GM10248 (cell line): ENCODE results near the gene EXOC6.

Source experiments
- CTCF ChIA-PET: fragments of 300-600 bp; sonication (Branson Sonifier 250); formaldehyde crosslinking; extraction: SDS; loops from one replicate; lab custom pipeline; 2021; ENCODE audit warnings: antibody characterized with exemption; lab: Yijun Ruan, JAX
- POLR2A ChIA-PET: fragments of 350-650 bp; sonication (Branson Sonifier 250); formaldehyde crosslinking; extraction: SDS; loops from one replicate; lab custom pipeline; 2020; ENCODE audit warnings: antibody characterized with exemption; lab: Yijun Ruan, JAX
- DNase-seq: peaks from one replicate; pipeline ENCODE4 v3.0.0; 2012; ENCODE audit errors: extremely low spot score
- CTCF ChIP-seq: IDR thresholded peaks from 2 replicates; pipeline ENCODE4 v1.5.1; 2012; ENCODE audit warnings: mild to moderate bottlenecking, low read depth; ENCODE audit errors: extremely low read depth, missing control alignments, control extremely low read depth

Gene EXOC6

GRCh38 chr10:93072713-93073538, 224.6 kb downstream of the EXOC6 start:
- ChIA-PET CTCF (interaction anchor here (0.8 to 1.2 kb wide), 3 partner anchors 108 to 296 kb away, joined by 3 to 4 read pairs (median 3); no protein-coding TSS in a partner anchor), POLR2A (no interaction called here)
- DNase-seq, result no peak
- TF ChIP-seq CTCF, result no peak

GRCh38 chr10:93073539-93074146, 225.3 kb downstream of the EXOC6 start, which contains the start of gene CYP26A1:
TSS of gene CYP26A1 (plus strand) at chr10:93073893. CDS start at chr10:93073935, 42 bp downstream.
- ChIA-PET POLR2A (no interaction called here), CTCF (interaction anchor here (0.8 to 1.2 kb wide), 2 partner anchors 109 to 218 kb away, joined by 3 to 4 read pairs; no protein-coding TSS in a partner anchor)
- no peak for TF ChIP-seq CTCF
- DNase-seq, result no peak

GRCh38 chr10:93074147-93074596, 225.9 kb downstream of the EXOC6 start:
- no peak for DNase-seq
- peak; percentile 15 for TF ChIP-seq CTCF
- ChIA-PET POLR2A (no interaction called here), CTCF (no interaction called here)

GRCh38 chr10:93074597-93075368, 226.5 kb downstream of the EXOC6 start:
- DNase-seq, result no peak
- no peak for TF ChIP-seq CTCF
- CTCF ChIA-PET, result interaction anchor here (2.3 to 4.4 kb wide), 2 partner anchors 7 to 278 kb away, joined by 5 to 17 read pairs; no protein-coding TSS in a partner anchor
- POLR2A ChIA-PET, result no interaction called here

GRCh38 chr10:93075369-93076221, 227.3 kb downstream of the EXOC6 start:
- DNase-seq, result no peak
- ChIA-PET CTCF (interaction anchor here (2.3 to 4.4 kb wide), 2 partner anchors 8 to 277 kb away, joined by 5 to 17 read pairs; no protein-coding TSS in a partner anchor), POLR2A (no interaction called here)
- no peak for TF ChIP-seq CTCF
